ENCODE data around the gene NCEH1.

The NCEH1 gene

DNA sequence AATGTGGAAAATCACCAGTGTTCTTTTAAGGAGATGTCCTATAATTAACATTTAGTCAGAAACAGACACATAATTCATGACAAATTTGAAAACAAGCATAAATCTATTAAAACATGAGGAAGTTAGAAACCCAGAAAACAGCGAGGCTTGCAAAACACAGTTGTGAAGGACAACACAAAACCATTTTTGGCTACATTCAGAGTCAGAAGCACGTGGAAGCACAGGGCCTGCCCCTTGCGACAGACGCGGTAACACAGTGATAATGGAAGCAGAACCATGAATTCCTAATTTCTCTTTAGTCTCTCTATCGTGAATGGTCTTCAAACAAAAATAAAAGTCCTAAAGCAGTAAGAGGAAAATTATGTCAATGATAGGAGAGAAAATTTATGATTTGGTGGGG, 12.2 kb downstream of the NCEH1 start:
- TF ChIP-seq, protein P1, sequence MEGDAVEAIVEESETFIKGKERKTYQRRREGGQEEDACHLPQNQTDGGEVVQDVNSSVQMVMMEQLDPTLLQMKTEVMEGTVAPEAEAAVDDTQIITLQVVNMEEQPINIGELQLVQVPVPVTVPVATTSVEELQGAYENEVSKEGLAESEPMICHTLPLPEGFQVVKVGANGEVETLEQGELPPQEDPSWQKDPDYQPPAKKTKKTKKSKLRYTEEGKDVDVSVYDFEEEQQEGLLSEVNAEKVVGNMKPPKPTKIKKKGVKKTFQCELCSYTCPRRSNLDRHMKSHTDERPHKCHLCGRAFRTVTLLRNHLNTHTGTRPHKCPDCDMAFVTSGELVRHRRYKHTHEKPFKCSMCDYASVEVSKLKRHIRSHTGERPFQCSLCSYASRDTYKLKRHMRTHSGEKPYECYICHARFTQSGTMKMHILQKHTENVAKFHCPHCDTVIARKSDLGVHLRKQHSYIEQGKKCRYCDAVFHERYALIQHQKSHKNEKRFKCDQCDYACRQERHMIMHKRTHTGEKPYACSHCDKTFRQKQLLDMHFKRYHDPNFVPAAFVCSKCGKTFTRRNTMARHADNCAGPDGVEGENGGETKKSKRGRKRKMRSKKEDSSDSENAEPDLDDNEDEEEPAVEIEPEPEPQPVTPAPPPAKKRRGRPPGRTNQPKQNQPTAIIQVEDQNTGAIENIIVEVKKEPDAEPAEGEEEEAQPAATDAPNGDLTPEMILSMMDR (IDR thresholded peaks at IDR 0.05; ENCODE audit: low read depth, low read length), result no peak
- no peak overlapping the region for H3K4me3 ChIP-seq (ENCODE audit: low read depth, low read length)

- no peak overlapping the region for H3K4me3 ChIP-seq (ENCODE audit: low read depth, low read length)
- TF ChIP-seq, protein P1 (IDR thresholded peaks at IDR 0.05; ENCODE audit: low read depth, low read length), result no peak
Measured at GRCh38 chr3:172697558-172697957, 13.3 kb downstream of the NCEH1 start.

GRCh38 chr3:172696357-172696756, 14.5 kb downstream of the NCEH1 start:
- no peak overlapping the region for H3K4me3 ChIP-seq (ENCODE audit: low read depth, low read length)
- TF ChIP-seq, protein P1 (IDR thresholded peaks at IDR 0.05; ENCODE audit: low read depth, low read length), result no peak

- no peak overlapping the region for H3K4me3 ChIP-seq (ENCODE audit: low read depth, low read length)
- TF ChIP-seq, protein P1 (IDR thresholded peaks at IDR 0.05; ENCODE audit: low read depth, low read length), result no peak
Measured at GRCh38 chr3:172694573-172695246, 16.2 kb downstream of the NCEH1 start.

- TF ChIP-seq, protein P1 (IDR thresholded peaks at IDR 0.05; ENCODE audit: low read depth, low read length), result no peak
- H3K4me3 ChIP-seq (ENCODE audit: low read depth, low read length), result no peak overlapping the region
Measured at GRCh38 chr3:172692751-172693338, 18.0 kb downstream of the NCEH1 start.

DNA sequence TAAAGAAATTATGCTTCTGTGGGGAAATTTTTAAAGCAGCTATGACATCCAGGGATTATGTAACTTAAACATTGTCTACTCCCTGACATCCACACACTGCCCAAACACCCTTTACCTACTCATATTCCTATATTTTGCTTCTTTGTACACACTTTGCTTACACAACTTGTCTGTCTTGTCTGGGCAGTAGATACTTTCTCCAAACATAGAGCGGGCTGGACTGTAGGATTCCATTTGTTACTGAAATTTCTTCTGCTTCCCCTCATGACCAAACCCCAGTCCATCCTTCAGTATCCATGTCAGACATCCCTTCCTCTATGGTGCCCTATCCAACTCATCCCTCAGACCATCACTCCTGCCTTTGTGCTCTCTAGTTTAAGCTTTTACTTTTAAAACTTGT, 19.9 kb downstream of the NCEH1 start:
- no peak overlapping the region for H3K4me3 ChIP-seq (ENCODE audit: low read depth, low read length)
- TF ChIP-seq, protein P1 (IDR thresholded peaks at IDR 0.05; ENCODE audit: low read depth, low read length), result no peak

DNA sequence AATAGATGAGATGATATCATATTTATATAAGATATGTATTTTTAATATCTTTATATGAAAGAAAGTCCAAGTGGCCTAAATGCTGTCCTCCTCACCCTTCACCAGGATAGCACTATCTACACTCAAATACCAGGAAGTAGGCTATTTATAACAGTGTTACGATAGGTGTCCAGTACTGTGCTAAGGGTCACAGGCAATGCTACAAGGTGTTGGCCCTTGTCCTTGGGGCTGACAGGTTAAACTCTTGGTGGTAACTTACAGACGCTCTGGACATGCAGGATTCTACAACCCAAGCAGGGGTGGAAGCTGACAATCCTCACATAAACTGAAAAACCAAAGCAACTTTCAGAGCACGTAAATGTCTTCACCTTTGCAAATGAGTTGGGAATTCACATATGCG, 22.3 kb downstream of the NCEH1 start:
- TF ChIP-seq, protein P1 (IDR thresholded peaks at IDR 0.05; ENCODE audit: low read depth, low read length), result no peak
- no peak overlapping the region for H3K4me3 ChIP-seq (ENCODE audit: low read depth, low read length)

Data from WI38 (cell line).